GM12891 (cell line): ENCODE data around the gene PUM1.

ENCODE experiments used
- POLR2A ChIP-seq: IDR thresholded peaks from 2 replicates; pipeline ENCODE4 v1.6.1; 2011; ENCODE audit warnings: low read depth, low read length, control low read depth
- POLR2AphosphoS5 ChIP-seq: IDR thresholded peaks from 2 replicates; pipeline ENCODE4 v1.6.1; 2011; ENCODE audit warnings: low read depth, low read length, control low read depth
- POU2F2 ChIP-seq: IDR thresholded peaks from 2 replicates; pipeline ENCODE4 v1.6.1; 2011; ENCODE audit warnings: low read depth, mild to moderate bottlenecking, control low read depth, low read length, moderate library complexity
- SPI1 ChIP-seq: IDR thresholded peaks from 2 replicates; pipeline ENCODE4 v1.6.1; 2011; ENCODE audit warnings: low read depth, low read length, control low read depth
- TAF1 ChIP-seq: IDR thresholded peaks from 2 replicates; pipeline ENCODE4 v1.6.1; 2011; ENCODE audit warnings: low read depth, low read length, control low read depth

DNA sequence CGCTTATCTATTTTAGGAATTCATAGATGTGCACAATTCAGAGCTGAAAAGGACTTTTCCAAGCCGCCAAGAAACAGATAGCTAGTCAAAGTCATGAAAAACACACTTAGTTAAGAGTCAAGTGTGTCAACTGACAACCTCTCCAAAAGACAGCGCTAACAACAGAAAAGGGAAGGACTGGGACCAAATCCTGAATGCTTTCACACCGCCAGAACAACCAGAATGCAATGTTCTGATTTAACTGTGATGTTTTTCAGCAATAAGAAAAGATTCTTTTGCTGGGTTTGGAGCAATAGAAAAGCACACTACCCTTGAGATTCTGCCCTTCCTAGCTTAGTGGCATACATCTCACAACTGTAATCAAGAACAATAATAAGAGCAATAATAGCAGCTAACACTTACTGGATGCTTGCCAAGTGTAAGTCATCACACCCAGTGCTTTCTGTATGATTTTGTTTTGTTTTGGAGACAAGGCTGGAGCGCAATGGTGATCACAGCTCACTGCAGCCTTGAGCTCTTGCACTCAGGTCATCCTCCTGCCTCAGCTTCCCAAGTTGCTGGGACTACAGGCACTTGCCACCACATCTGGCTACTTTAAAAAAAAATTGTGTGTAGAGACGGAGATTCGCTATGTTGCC lies 123.1 kb downstream of the PUM1 start:
- TF ChIP-seq POLR2A (no peak), TAF1 (no peak), POLR2AphosphoS5 (no peak), POU2F2 (no peak), SPI1 (no peak)
